ENCODE measurements around the gene SLC12A8. TPM values are rescaled to one million over a fixed set of nuclear protein-coding genes. Genes with fewer than 3 reads are reported as not detected.

The SLC12A8 gene
- total and polyA plus RNA-seq, 5 donors from 2014 or later, result not detected

DNA sequence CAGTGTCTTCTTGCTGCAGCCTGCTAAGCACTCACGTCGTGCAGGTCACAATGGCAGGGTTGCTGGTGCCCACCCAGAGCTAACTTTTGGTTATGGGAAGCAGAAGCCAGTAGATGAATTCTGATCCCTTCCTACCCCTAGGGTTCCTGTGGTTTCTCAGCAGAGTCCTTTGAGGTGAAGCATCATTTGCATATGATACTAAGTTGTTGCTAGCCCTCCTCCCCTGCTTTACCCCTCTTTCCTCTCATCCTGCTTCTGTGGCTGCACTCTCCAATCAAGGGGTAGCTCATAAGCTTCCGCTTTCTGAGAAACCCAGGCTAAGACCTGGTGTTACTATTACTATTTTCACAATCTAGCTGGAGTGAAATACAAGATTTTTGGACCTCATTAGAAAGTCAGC, 134.7 kb downstream of the SLC12A8 start:
- H3K4me3 Mint-ChIP-seq, result no peak overlapping the region
- Histone ChIP-seq H3K4me1 (ENCODE audit: control insufficient read depth, insufficient read depth, low read length, poor library complexity, severe bottlenecking) (no peaks in the 10 kb centered on the region), H3K27ac (ENCODE audit: insufficient read depth, low read length, poor library complexity, severe bottlenecking) (no peak overlapping the region), H3K27me3 (ENCODE audit: control insufficient read depth, insufficient read depth, low read length) (peaks cover 3% of the 10 kb centered on the region), H3K36me3 (ENCODE audit: control insufficient read depth, insufficient read depth, low read length) (no peaks in the 10 kb centered on the region), H3K9me3 (ENCODE audit: control insufficient read depth in 2 of 2, low read length in 2 of 2) (no peaks in the 10 kb centered on the region), H3K4me3 (ENCODE audit: low read depth, low read length) (no peak overlapping the region)
- no peaks in the 10 kb centered on the region for H3K4me1 Mint-ChIP-seq
- ATAC-seq (ENCODE audit: low read depth in 2 of 2) (no peak), DNase-seq (no peak)
- peaks cover 16% of the 10 kb centered on the region for H3K27me3 Mint-ChIP-seq
- H3K9me3 Mint-ChIP-seq, result no peaks in the 10 kb centered on the region
- no peaks in the 10 kb centered on the region for H3K36me3 Mint-ChIP-seq
- H3K27ac Mint-ChIP-seq, result no peak overlapping the region

DNA sequence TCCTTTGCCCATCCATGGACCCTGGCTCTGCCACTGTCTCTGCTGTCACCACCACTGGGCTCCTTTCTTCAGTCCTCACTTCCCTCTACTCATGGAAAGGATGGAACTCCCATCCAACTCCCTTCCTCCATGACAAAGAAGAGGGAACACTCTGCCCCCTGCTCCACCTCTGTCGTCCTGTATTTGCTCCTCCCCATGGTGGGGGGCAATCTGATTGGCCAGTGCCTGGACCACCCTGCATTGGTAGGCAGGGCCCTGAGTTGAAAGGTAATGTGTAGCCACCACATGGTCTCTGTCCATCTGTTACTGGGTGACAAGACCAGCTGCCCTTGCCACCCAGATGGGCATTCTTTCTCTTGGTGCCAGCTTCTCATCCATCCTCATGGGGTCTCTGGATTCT, 136.1 kb downstream of the SLC12A8 start:
- Mint-ChIP-seq H3K36me3 (no peaks in the 10 kb centered on the region), H3K9me3 (no peaks in the 10 kb centered on the region), H3K27ac (no peak overlapping the region), H3K4me3 (no peak overlapping the region), H3K4me1 (no peaks in the 10 kb centered on the region), H3K27me3 (peaks cover 12% of the 10 kb centered on the region)
- DNase-seq, result no peak
- no peaks in the 10 kb centered on the region for H3K4me1 ChIP-seq (ENCODE audit: control insufficient read depth, insufficient read depth, low read length, poor library complexity, severe bottlenecking)
- no peak for ATAC-seq (ENCODE audit: low read depth in 2 of 2)
- no peaks in the 10 kb centered on the region for H3K36me3 ChIP-seq (ENCODE audit: control insufficient read depth, insufficient read depth, low read length)
- H3K27ac ChIP-seq (ENCODE audit: insufficient read depth, low read length, poor library complexity, severe bottlenecking), result no peak overlapping the region
- no peaks in the 10 kb centered on the region for H3K9me3 ChIP-seq (ENCODE audit: control insufficient read depth in 2 of 2, low read length in 2 of 2)
- H3K4me3 ChIP-seq (ENCODE audit: low read depth, low read length), result no peak overlapping the region
- peaks cover 3% of the 10 kb centered on the region for H3K27me3 ChIP-seq (ENCODE audit: control insufficient read depth, insufficient read depth, low read length)

DNA sequence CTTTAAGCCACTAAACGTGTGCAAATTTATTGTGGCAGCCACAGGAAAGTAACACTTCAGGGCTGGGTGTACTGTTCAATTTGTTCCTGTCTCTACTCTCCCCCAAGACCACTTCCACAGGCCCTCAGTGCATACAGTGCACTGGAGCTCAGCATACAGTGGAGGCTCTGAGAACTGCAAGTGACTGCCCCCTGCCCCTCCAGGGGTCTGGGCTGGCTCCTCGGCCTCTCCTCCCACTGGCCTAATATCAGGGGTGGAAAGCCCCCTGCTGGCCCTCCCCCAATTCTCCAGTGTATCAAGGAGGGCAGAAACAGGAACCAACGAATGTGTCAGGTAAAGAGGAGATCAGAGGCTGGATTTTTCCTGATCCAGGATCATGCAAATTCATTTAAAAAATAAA, 136.8 kb downstream of the SLC12A8 start:
- DNase-seq (no peak), ATAC-seq (ENCODE audit: low read depth in 2 of 2) (no peak)
- Histone ChIP-seq H3K27ac (ENCODE audit: insufficient read depth, low read length, poor library complexity, severe bottlenecking) (no peak overlapping the region), H3K4me3 (ENCODE audit: low read depth, low read length) (no peak overlapping the region), H3K27me3 (ENCODE audit: control insufficient read depth, insufficient read depth, low read length) (peaks cover 3% of the 10 kb centered on the region), H3K4me1 (ENCODE audit: control insufficient read depth, insufficient read depth, low read length, poor library complexity, severe bottlenecking) (no peaks in the 10 kb centered on the region), H3K9me3 (ENCODE audit: control insufficient read depth in 2 of 2, low read length in 2 of 2) (no peaks in the 10 kb centered on the region), H3K36me3 (ENCODE audit: control insufficient read depth, insufficient read depth, low read length) (no peaks in the 10 kb centered on the region)
- H3K27ac Mint-ChIP-seq, result peak overlapping the region in 1 of 3 donors; percentile 44
- H3K9me3 Mint-ChIP-seq, result no peaks in the 10 kb centered on the region
- no peak overlapping the region for H3K4me3 Mint-ChIP-seq
- no peaks in the 10 kb centered on the region for H3K36me3 Mint-ChIP-seq
- no peaks in the 10 kb centered on the region for H3K4me1 Mint-ChIP-seq
- peaks cover 10% of the 10 kb centered on the region for H3K27me3 Mint-ChIP-seq

DNA sequence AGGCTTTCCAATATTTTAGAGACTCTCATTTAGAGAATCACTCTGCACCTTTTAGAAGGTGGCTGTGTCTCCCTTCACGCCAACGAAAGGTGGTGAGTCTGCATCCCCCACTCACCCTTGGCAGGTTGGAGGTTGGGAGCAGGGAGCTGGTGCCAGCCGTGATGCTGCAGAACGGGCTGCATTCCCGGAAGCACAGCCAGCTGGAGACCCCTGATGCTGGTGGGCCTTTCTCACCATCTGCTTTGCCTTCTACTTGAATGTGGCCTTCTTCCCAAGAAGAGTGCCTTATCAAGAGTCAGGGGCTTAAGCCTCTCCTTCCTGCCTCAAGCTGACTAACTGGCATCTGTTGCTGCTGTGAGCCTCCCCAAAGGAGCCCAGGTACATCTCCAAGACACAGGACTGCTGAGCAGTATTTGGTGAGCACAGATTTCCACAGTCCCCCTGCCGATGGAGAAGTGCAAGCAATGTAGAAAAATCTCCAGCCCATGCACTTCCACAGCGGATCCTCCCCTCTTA, 139.1 kb downstream of the SLC12A8 start:
- Mint-ChIP-seq H3K27ac (peak overlapping the region in 1 of 3 donors; percentile 26), H3K4me3 (no peak overlapping the region), H3K4me1 (peaks cover 0 to 12% (median 3%) of the 10 kb centered on the region in 4 donors), H3K27me3 (peaks cover 8% of the 10 kb centered on the region), H3K36me3 (no peaks in the 10 kb centered on the region), H3K9me3 (peaks cover 0 to 1% (median 0%) of the 10 kb centered on the region in 7 donors)
- ATAC-seq (ENCODE audit: low read depth in 2 of 2) (no peak), DNase-seq (no peak)
- H3K27me3 ChIP-seq (ENCODE audit: control insufficient read depth, insufficient read depth, low read length), result peaks cover 3% of the 10 kb centered on the region
- H3K4me3 ChIP-seq (ENCODE audit: low read depth, low read length), result no peak overlapping the region
- H3K36me3 ChIP-seq (ENCODE audit: control insufficient read depth, insufficient read depth, low read length), result no peaks in the 10 kb centered on the region
- H3K9me3 ChIP-seq (ENCODE audit: control insufficient read depth in 2 of 2, low read length in 2 of 2), result no peaks in the 10 kb centered on the region
- no peaks in the 10 kb centered on the region for H3K4me1 ChIP-seq (ENCODE audit: control insufficient read depth, insufficient read depth, low read length, poor library complexity, severe bottlenecking)
- H3K27ac ChIP-seq (ENCODE audit: insufficient read depth, low read length, poor library complexity, severe bottlenecking), result no peak overlapping the region

DNA sequence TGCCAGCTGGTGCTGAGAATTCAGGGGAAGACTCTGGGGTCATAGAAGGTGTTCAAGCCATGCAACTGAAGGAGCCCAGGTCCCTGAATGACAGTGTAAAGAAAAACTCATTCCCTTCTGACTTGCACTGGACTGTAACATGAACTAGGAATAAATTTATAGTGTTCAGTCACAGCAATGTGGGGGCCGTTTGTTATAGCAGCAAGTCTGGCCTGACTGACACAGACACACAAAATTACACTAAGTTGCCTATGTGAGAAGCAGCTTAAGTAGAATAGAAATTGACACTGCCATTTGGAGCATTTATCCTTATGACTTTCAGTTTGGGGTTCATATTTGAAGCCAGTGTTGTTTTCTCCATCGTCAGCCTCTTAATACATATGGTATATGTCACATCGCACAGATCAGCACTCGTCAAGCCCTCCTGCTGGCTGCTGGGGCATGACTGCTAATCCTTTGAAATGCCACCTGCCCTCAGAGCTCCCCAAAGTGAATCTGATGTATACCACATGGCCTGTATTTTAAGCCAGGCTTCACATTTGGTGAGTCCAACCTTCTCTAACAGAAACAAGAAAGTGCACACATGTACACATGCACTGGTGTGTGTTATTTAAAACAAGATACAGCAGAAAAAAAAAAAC, 139.7 kb downstream of the SLC12A8 start:
- peaks cover 3% of the 10 kb centered on the region for H3K27me3 ChIP-seq (ENCODE audit: control insufficient read depth, insufficient read depth, low read length)
- Mint-ChIP-seq H3K36me3 (no peaks in the 10 kb centered on the region), H3K27ac (peak overlapping the region in 1 of 3 donors; percentile 26), H3K4me3 (no peak overlapping the region), H3K27me3 (peaks cover 4% of the 10 kb centered on the region), H3K9me3 (peaks cover 0 to 1% (median 0%) of the 10 kb centered on the region in 7 donors), H3K4me1 (peaks cover 0 to 12% (median 3%) of the 10 kb centered on the region in 4 donors)
- no peak for ATAC-seq (ENCODE audit: low read depth in 2 of 2)
- DNase-seq, result no peak
- H3K27ac ChIP-seq (ENCODE audit: insufficient read depth, low read length, poor library complexity, severe bottlenecking), result no peak overlapping the region
- H3K9me3 ChIP-seq (ENCODE audit: control insufficient read depth in 2 of 2, low read length in 2 of 2), result no peaks in the 10 kb centered on the region
- H3K4me3 ChIP-seq (ENCODE audit: low read depth, low read length), result no peak overlapping the region
- H3K36me3 ChIP-seq (ENCODE audit: control insufficient read depth, insufficient read depth, low read length), result no peaks in the 10 kb centered on the region
- H3K4me1 ChIP-seq (ENCODE audit: control insufficient read depth, insufficient read depth, low read length, poor library complexity, severe bottlenecking), result no peaks in the 10 kb centered on the region

DNA sequence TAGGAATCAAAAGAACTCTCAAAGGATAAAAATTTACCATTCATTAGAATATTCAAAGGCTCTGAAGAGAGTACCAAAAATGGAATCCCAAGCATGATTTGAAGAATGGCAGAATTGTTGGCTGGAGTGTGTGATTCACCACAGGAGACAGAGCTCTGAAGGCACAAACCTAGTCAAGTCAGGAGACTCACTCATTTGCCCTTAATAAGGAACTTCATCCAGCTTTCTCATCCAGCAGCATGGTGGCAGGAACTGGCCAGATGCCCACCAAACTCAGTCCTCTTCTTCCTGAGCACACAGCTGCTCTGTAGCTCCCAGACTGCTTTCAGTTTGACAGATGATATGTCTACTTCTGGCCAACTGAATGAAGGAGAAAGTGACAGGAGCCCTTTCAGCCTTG, 140.2 kb downstream of the SLC12A8 start:
- H3K27ac ChIP-seq (ENCODE audit: insufficient read depth, low read length, poor library complexity, severe bottlenecking), result no peak overlapping the region
- Mint-ChIP-seq H3K4me3 (no peak overlapping the region), H3K27me3 (peaks cover 4% of the 10 kb centered on the region), H3K9me3 (peaks cover 0 to 5% (median 0%) of the 10 kb centered on the region in 7 donors), H3K4me1 (peaks cover 0 to 12% (median 3%) of the 10 kb centered on the region in 4 donors), H3K27ac (no peak overlapping the region), H3K36me3 (no peaks in the 10 kb centered on the region)
- no peaks in the 10 kb centered on the region for H3K9me3 ChIP-seq (ENCODE audit: control insufficient read depth in 2 of 2, low read length in 2 of 2)
- H3K36me3 ChIP-seq (ENCODE audit: control insufficient read depth, insufficient read depth, low read length), result no peaks in the 10 kb centered on the region
- ATAC-seq (ENCODE audit: low read depth in 2 of 2), result no peak
- H3K4me3 ChIP-seq (ENCODE audit: low read depth, low read length), result no peak overlapping the region
- H3K4me1 ChIP-seq (ENCODE audit: control insufficient read depth, insufficient read depth, low read length, poor library complexity, severe bottlenecking), result no peaks in the 10 kb centered on the region
- no peak for DNase-seq
- peaks cover 3% of the 10 kb centered on the region for H3K27me3 ChIP-seq (ENCODE audit: control insufficient read depth, insufficient read depth, low read length)

DNA sequence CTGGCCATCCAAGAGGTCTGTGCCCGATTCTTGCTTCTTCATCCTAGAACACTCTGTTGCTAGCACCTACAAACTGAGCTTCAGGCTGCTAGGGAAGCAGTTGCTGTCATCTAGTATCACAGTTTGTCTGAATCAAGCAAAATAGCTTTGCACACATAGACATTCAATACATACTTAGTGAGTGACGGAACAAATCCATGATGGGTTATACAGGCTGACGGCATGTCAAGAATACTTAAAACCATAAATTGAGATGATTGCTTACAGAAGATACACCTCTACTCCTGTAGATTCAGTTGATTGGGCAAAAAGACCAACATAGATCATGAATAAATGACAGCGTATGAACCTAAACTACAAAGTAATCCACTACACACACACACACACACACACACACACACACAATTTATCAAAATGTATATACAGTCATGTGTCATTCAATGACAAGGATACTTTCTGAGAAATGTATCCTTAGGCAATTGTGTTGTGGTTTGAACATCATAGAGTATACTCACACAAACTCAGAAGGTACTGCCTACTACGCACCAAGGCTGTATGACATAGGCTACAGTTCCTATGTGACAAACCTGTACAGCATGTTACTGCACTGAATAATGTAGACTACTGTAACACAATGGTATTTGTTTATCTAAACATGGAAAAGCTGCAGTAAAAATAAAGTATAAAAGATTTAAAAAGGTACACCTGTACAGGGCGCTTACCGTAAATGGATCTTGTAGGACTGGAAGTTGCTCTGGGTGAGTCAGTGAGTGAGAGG, 142.4 kb downstream of the SLC12A8 start:
- H3K4me3 Mint-ChIP-seq, result no peak overlapping the region
- Histone ChIP-seq H3K27ac (ENCODE audit: insufficient read depth, low read length, poor library complexity, severe bottlenecking) (no peak overlapping the region), H3K27me3 (ENCODE audit: control insufficient read depth, insufficient read depth, low read length) (no peaks in the 10 kb centered on the region)

More for the DNA sequence above, 142.4 kb downstream of the SLC12A8 start:
- H3K27me3 Mint-ChIP-seq, result peaks cover 10% of the 10 kb centered on the region
- peaks cover 0 to 12% (median 3%) of the 10 kb centered on the region in 4 donors for H3K4me1 Mint-ChIP-seq
- Histone ChIP-seq H3K4me3 (ENCODE audit: low read depth, low read length) (no peak overlapping the region), H3K9me3 (ENCODE audit: control insufficient read depth in 2 of 2, low read length in 2 of 2) (no peaks in the 10 kb centered on the region), H3K4me1 (ENCODE audit: control insufficient read depth, insufficient read depth, low read length, poor library complexity, severe bottlenecking) (no peaks in the 10 kb centered on the region), H3K36me3 (ENCODE audit: control insufficient read depth, insufficient read depth, low read length) (no peaks in the 10 kb centered on the region)
- ATAC-seq (ENCODE audit: low read depth in 2 of 2), result no peak
- H3K36me3 Mint-ChIP-seq, result no peaks in the 10 kb centered on the region
- no peak for DNase-seq
- peak overlapping the region in 1 of 3 donors; percentile 35 for H3K27ac Mint-ChIP-seq
- peaks cover 0 to 5% (median 0%) of the 10 kb centered on the region in 7 donors for H3K9me3 Mint-ChIP-seq

Data from CD4-positive, CD25-positive, alpha-beta regulatory T cell (primary cell).